Fibroblast of mammary gland (primary cell): ENCODE data around the gene LCLAT1.

ENCODE experiments used
- DNase-seq: peaks from one replicate; pipeline ENCODE4 v3.0.0-alpha.2; 2010; ENCODE audit warnings: low read depth
- H3K4me3 ChIP-seq: 2 replicates; pipeline ENCODE4 v1.5.1; 2011; ENCODE audit warnings: low read depth, mild to moderate bottlenecking, low read length, moderate library complexity; ENCODE audit not compliant: control insufficient read depth
- CTCF ChIP-seq: conservative IDR thresholded peaks from 2 replicates; pipeline ENCODE4 v1.5.1; 2011; ENCODE audit warnings: low read depth, low read length, inconsistent platforms; ENCODE audit not compliant: control insufficient read depth, insufficient read depth

LCLAT1 gene

GRCh38 chr2:30677231-30677630, 230.2 kb downstream of the LCLAT1 start:
- no peak overlapping the region for H3K4me3 ChIP-seq
- TF ChIP-seq CTCF = no peak
- peak; percentile 28 for DNase-seq

GRCh38 chr2:30677861-30678385, 230.9 kb downstream of the LCLAT1 start:
- no peak for DNase-seq
- TF ChIP-seq CTCF = no peak
- no peak overlapping the region for H3K4me3 ChIP-seq

- no peak for TF ChIP-seq CTCF
- DNase-seq = no peak
- H3K4me3 ChIP-seq = no peak overlapping the region
Observed at GRCh38 chr2:30678410-30679137, 231.5 kb downstream of the LCLAT1 start.

GRCh38 chr2:30679426-30680088, 232.5 kb downstream of the LCLAT1 start:
- TF ChIP-seq CTCF = no peak
- DNase-seq = peak; percentile 77

GRCh38 chr2:30680121-30680520, 233.1 kb downstream of the LCLAT1 start:
- TF ChIP-seq CTCF = no peak
- no peak overlapping the region for H3K4me3 ChIP-seq
- DNase-seq = no peak

More at GRCh38 chr2:30679426-30680088, 232.5 kb downstream of the LCLAT1 start:
- no peak overlapping the region for H3K4me3 ChIP-seq

GRCh38 chr2:30681022-30681421, 234.0 kb downstream of the LCLAT1 start:
- no peak overlapping the region for H3K4me3 ChIP-seq
- no peak for DNase-seq
- TF ChIP-seq CTCF = no peak
